NCI-H524 (cell line): ENCODE data around the gene PPP1R11.
"Not testable (repeated sequence)": the region's sequence is repeated elsewhere in the genome, so short reads cannot be mapped to it uniquely, and the experiment has no call there.

Source experiments
- DNase-seq, 2 experiments: peaks; one replicate each; lab custom pipeline; 2025; lab: John Stamatoyannopoulos, UW

Gene PPP1R11, protein sequence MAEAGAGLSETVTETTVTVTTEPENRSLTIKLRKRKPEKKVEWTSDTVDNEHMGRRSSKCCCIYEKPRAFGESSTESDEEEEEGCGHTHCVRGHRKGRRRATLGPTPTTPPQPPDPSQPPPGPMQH

DNA sequence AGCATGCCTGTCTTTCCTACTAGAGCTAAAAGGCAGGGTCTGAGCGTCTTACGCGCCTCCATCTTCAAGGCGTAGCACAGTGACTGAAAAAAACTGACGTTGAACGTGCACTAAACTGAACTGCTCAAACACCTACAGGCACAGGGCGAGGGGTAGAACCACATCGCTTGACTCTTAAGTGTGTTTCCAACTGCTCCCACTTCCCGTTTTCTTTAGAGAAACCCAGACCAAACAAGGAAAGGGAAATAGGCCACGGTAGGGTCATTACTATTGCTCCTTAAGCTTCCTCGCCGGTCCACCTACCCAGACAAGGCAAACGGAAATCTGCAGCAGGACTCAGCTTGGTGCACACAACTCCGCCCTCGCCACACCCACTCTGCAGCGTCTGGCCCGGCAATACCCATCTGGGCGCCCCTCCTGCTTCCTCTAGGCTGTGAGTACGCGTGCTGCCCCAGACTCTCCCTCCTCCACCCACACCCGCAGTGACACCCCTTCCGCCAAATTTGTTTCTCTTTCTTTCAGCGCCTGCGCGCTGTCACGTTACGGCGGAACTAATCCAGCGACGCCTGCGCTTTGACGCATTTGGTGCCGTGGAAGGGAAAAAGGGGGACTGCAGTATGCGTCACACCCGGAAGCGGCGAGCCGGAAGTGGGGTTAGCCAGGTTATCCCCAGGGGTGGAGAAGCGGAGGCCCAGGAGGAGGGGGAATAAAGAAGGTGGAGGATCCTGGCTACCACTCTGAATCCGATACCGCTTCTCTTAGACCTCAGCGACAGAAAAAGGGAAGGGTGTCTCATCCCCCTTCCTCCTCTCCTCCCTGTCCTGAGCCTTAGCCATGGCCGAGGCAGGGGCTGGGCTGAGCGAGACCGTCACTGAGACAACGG lies at the start of gene PPP1R11:
Gene PPP1R11 (plus strand): TSS at position 622 of the 883 bp plus-strand sequence. CDS start 213 bp downstream, at position 835.
- peak; percentile 98 for DNase-seq

DNA sequence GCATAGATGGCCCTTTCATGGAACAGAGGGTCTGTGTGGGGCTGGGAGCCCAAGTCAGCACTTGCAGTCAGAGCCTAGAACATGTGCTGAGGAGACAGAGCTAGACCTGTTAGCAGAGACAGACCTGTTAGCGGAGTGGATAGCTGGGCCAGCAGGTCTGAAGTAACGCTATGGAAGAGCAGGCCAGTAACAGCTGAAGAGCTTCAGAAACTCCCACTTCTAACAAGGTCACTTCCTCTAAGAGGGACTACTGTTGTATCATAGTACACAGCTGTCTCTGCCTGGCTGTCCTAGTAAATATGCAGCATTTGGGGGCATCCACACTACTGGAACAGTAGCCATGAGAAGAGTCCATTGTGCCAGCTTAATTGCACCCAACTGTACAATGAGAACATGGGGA lies 47.2 kb upstream of the PPP1R11 start:
- DNase-seq = no peak

DNA sequence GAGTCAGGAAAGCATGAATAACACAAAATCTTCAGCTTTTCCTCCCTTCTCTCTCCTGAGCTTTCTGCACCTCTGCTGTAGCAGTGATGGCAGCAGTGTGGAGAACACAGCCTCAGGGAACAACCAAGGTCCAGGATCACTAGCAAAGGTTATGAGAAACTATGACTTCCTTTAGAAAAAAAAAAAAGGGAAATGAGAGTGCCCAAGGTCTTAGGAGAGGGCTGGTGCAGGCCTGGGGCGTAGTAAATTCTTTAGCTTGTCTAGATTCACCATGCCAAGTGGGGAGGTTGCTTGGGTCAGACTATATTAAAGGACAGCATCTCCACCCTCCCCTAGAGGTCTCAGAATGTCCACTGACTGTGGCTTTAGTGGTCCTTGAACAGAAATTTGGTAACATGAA lies 46.4 kb upstream of the PPP1R11 start:
- DNase-seq = no peak

DNA sequence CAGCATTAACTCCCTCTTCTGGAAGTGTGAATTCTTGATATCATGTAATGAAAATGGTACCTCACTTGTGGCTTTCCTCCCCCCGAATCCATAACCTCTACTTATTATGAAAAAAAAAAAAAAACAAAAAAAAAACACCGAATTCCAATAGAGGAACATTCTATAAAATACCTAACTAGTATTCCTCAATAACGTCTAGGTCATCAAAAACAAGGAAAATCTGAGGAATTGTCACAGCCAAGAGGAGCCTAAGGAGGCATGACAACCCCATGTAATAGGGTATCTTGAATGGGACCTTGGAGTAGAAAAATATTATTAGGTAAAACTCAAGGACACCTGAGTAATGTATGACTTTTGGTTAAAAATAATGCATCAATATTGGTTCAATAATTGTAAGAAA lies 44.8 kb upstream of the PPP1R11 start:
- no peak for DNase-seq

DNA sequence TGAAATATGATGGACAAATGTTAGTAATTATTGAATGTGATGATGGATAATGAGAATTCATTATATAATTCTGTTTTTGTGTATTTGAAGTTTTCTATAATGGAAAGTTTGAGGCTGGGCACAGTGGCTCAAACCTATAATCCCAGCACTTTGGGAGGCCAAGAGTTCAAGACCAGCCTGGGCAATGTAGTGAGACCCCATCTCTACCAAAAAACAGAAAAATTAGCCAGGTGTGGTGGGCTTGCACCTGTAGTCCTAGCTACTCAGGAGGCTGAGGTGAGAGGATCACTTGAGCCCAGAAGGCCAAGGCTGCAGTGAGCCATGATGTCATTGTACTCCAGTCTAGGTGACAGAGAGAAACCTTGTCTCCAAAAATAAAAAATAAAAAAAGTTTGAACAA lies 44.3 kb upstream of the PPP1R11 start:
- DNase-seq = not testable (repeated sequence)

DNA sequence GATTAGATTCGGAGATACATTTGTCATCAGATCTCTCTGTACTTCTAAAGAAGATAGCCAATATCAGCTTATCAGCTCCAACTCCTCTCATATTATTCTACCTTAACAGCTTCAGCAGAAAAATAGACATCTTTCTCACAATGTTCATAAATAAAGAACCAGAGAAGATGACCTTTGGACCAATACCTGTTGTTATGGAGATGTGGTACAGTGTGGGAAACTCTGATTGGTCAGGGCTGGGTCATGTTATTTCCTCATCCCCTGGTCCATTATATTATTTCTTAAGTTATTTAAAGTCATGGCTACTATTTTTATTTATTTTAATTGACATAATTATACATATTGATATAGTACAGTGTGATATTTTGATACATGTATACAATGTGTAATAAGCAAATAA lies 41.8 kb upstream of the PPP1R11 start:
- DNase-seq = no peak

DNA sequence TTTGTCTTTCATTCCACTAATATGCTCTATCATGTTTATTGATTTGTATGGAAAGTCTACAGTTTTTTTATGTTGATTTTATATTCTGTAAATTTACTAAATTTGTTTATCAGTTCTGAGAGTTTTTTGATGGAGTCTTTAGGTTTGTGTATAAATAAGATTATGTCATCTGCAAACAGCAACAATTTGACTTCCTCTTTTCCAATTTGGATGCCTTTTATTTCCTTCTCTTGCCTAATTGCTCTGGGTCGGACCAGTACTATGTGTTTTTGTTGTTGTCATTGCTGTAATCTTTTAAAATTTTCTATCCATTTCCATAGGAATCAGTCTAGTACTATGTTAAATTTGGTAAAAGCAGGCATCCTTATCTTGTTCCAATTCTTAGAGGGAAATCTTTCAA lies 37.4 kb upstream of the PPP1R11 start:
- no peak for DNase-seq

DNA sequence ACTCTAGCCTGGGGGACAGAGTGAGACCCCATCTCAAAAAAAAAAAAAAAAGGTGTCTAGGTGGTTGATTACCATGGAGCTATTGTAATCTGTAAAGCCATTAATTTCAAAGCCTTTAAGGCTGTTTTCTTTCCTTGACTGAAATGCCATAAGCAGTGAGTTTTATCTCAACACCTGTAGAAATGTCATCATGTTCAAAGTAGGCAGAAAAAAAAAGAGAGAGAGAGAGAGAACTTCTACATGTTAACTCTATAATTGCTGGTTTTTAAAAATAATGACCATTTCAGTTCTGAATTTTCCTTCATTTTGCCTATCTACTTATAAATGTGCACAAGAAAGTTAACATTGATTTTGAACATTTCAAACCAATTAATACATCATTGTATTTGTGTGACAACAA lies 35.6 kb upstream of the PPP1R11 start:
- no peak for DNase-seq

DNA sequence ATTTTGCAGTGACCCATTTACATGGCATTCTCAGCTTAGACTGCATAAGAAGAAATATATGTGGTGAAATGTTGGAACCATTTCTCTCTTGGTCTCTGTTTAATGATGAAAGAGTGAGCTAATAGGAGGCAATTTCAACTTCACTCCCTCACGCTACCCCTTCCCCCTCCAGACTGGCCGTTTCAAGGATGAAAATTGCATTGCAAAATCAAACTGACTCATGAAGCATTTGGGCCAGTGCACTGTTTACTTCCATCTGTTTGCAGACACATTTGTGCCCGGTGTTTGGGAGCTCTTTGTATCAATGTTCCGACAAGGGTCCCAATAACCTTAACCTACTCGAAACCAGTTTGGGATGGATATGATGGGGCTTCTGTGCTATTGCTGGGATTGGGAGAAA lies 33.6 kb upstream of the PPP1R11 start:
- DNase-seq = not testable (repeated sequence)

DNA sequence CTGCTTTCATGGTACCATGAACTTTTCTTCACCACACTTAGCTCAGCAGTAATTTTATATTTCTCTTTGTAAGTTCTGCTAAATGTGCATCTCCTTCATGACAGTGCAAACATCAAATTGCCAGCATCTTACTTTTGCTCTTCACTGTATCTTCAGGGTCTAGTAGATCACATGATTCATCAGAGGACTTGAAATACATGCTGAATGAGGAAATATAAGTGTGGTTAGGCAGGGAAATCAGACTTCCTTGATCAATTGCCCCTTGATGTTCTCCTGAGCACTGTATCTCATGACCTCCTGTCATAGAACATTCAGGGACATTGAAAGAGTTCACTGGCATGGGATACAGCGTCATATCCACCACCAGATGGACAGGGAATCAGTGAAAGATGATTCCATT lies 31.2 kb upstream of the PPP1R11 start:
- no peak for DNase-seq

DNA sequence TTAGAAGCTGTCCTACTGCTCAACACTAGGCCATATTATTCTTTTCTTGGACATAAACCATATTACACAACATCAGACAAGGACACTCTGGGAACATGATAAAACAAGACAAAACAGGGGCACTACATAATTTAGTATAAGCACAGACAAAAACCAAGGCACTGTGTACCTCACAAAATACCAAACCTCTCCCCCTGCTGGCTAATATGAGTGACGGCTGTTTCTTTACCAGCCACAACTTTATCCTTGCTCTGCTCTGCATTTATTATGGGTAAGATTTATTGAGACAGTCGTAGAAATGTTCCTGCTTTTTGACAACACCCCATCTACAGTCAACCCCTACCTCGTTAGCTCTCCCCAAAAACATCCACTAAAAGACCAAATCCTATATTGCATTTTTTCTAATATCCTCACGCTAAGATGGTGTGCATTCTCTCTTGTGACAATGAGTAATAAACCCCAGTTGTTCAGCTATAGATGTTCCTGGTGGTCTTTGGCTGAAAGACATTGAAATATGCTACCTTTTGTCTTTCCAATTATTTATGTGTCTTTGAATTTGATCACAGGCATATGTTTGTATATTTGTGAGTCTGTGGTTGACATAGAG lies 29.7 kb upstream of the PPP1R11 start:
- peak in 1 of 2 experiments; percentile 15 for DNase-seq

DNA sequence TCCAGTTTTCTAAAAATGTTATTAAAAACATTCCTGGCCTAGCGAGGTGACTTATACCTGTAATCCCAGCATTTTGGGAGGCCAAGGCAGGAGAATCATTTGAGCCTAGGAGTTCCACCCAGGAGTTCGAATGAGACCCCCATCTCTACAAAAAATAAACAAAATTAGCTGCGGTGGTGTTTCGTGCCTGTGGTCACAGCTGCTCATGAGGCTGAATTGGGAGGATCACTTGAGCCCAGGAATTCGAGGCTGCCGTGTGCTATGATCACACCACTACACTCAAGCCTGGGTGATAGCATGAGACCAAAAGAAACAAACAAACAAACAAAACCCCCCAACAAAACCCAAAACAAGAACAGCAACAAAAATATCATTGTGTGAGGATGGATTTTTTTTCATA lies 25.8 kb upstream of the PPP1R11 start:
- DNase-seq = no peak

DNA sequence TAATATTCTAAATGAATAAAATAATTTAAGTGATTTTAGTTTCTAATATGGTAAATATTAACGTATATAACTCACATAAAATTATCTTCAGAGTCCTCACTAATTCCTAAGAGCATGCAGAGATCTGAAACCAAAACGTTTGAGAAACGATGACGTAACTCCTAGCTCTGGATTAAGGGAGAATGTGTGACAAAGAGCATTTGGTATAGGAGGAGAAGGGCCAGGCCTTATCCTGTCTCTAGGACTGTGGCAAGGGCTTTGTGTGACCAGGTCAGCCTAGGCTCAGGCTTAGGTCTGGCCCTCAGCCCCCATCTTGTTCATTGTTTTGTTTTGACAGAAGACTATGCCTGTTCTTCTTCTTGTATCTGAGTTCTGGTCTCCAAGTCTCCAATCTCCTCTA lies 25.2 kb upstream of the PPP1R11 start:
- no peak for DNase-seq

DNA sequence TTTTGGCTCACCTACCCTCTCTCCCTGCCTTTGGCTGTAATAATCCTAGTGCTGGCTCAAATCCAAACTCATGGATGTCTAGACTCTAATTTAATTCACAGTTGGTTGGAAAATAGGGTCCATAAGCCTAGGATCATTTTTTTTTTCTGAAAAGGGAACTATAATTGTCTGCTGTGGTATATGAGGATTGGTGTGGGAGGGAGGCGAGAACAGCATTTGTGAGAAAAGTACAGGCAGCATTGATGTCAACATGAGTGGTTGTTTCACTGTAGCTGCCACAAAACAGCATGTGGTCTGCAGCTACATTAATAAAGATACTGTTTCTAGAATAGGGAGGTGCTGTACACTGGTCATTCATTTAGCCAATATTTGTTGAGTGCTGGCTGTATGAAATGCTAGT lies 24.5 kb upstream of the PPP1R11 start:
- no peak for DNase-seq

DNA sequence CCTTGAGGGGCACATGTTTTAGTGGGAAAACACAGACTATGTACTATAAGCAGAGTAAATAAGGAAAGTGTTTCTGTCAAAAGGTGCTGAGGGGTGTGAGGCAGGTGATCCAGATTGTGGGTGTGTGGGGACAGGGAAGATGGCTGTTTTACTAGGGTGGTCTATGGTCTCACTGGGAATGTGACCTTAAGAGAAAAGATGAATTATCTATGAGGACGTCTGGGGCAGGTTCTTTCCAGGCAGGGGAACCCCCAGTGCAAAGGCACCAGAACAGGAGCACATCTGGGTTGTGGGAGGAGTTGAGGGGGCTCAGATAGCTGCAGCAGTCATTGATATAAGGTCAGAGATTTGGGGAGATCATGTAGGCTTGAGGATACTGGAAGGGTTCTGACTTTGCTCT lies 24.1 kb upstream of the PPP1R11 start:
- DNase-seq = no peak

DNA sequence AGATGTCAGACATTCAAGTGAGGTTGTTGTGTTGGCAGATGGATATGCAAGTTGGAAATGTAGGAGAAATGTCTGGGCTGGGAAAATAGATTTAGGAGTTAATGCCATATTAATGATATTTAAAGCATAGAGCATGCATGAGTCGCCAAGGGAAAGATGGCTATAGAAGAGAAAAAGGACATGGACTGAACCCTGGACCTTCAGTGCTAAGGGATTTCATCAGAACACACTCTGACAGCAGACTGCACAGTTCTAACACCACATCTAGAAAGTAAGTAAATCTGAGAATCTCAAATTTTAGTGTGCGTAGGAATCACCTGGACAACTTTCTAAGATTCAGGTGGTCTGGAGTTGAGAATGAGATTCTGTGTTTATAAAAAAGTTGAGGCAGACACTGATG lies 23.3 kb upstream of the PPP1R11 start:
- no peak for DNase-seq

DNA sequence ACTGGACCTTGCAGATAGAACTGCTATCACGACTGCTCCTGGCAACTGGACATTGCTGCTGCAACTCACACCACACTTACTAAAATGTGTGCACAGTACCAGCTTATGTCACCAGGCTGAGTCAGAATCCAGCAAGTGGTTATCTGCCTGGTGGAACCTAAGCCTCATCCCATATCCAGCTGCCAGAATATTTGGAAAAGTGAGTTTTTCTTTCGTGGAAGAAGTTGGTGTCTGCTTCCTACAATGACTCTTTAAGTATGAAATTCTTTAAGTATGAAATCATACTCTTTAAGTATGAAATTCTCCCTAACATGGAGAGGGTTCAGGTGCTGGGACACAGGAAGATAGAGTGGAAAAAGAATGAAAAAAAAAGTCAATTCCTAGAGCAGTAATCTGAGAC lies 22.4 kb upstream of the PPP1R11 start:
- DNase-seq = no peak

DNA sequence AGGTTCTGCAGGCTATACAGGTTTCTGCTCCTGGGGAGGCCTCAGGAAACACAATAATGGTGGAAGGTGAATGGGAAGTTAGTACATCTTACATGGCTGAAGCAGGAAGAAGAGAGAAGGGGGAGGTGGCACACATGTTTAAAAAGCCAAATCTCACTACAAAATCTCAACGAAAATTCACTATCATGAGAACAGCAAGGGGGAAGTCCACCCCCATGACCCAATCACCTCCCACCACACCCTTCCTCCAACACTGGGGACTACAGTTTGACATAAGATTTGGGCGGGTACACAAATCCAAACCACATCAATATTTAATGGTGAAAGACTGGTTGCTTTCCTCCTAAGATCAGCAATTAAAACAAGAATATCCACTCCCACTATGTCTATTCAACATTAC lies 19.8 kb upstream of the PPP1R11 start:
- DNase-seq = no peak

DNA sequence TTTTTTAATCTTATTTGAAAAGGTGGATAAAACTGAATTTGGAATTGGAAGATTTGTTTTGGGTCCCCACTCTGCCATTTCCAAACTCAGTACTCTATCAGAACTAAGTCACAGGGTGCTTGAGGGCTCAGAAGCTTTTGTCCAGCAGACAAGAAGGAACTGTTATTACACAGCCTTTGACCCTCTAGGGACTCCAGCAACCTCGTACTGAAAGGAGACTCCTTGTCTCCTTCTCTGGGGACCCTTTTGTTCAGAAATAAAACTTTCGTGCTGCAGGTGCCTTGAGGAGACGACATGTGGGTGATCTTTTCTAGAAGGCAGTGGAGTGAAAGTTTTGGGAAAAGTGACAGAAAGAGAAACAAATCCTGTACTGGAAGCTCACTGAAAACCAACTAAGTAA lies 13.3 kb upstream of the PPP1R11 start:
- DNase-seq = no peak

DNA sequence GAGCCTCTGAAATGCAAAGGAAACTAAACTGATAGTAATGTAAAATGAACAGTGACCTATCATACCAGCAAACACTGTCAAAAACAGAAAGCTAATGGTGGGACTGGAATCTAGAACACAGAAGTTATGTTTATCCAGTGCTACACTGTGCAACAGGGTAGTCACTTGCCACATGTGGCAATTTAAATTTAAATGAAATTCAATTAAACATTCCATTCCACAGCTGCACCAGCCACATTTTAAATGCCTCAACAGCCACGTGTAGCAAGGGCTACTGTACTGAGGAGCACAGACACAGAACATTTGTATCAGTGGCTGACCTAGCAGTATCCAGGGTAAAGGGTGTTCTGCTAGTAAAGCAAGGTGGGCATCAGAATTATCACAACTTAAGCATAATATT lies 11.5 kb upstream of the PPP1R11 start:
- no peak for DNase-seq

DNA sequence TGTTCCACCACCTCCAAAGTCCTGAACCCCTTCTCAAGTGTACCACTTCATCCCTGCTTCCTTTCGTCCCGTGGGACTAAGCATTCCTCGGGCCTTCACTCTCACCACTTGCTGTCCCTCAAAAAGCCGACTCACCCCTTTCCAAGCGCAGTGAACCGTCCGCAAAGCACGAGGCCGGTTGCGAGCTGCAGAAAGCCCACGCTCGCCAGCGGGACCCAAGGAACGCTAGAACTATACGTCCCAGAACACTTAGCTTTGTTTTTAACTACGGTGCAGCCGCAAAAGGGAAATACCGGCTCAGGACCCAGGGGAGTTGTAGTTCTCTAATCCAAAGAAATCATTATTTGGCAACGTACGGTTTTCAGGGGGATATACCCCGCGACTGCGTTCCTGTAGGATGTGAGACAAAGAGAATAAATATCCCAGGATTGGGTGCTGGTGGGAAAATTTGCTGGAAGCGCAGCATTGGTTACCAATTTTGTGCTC lies 6.3 kb upstream of the PPP1R11 start:
- peak in 1 of 2 experiments; percentile 6 for DNase-seq

DNA sequence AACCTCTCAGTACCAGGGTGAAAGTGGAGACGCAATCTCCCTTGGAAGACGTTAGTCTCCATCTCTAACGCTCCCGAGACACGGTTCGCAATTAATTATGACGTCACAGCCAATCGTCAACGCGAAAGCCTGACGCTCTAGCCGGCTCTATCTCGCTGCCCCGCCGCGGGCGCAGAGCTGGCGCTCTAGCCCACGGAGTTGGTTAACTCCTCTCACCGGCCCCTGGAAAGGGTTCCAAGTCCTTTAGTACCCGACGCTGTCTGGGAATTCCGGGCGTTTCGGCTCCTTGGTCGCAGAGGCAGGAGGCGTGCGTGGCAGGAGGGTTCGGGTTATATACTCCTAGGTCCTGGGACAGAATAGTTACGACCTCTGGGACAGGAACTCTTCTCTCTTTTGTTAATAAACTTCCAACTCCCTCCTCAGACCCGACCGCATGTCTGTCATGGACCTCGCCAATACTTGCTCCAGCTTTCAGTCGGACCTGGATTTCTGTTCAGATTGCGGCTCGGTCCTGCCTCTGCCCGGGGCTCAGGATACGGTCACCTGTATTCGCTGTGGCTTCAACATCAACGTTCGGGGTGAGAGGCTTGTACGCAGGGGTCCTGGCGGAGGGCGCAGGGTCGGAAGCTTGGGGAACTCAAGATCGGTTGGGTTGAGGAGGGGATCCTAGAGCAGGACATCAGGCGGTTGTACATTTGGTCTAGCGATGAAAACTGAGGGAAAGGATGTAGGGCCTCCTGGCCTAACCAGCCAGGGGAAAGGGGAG lies 5.7 kb upstream of the PPP1R11 start, which contains the start of gene POLR1H:
Gene POLR1H (plus strand): TSS at position 174 of the 766 bp plus-strand sequence. CDS start 260 bp downstream, at position 434.
- DNase-seq = peak; percentile 92 to 95
